Mesendoderm (in vitro differentiated cells): Measurements from ENCODE around the gene CMPK1.
"Not testable (repeated sequence)": the region's sequence is repeated elsewhere in the genome, so short reads cannot be mapped to it uniquely, and the experiment has no call there.

Experiments
- DNase-seq: peaks from one replicate; pipeline ENCODE4 v3.0.0; 2013
- H2AK5ac ChIP-seq: 2 replicates; pipeline ENCODE4 v1.6.1; 2013; ENCODE audit warnings: low read length, inconsistent platforms
- H2BK120ac ChIP-seq: 2 replicates; pipeline ENCODE4 v1.6.1; 2013; ENCODE audit warnings: low read depth, mild to moderate bottlenecking, low read length, moderate library complexity, mixed read lengths
- H2BK15ac ChIP-seq: replicated peaks from 2 replicates; pipeline ENCODE4 v1.6.1; 2013; ENCODE audit warnings: low read depth, mild to moderate bottlenecking, moderate library complexity
- H2BK5ac ChIP-seq: 2 replicates; pipeline ENCODE4 v1.6.1; 2013; ENCODE audit warnings: low read length, inconsistent platforms
- H3K18ac ChIP-seq: 2 replicates; pipeline ENCODE4 v1.6.1; 2013; ENCODE audit warnings: mild to moderate bottlenecking, low read length, mixed read lengths
- H3K23ac ChIP-seq: one replicate; pipeline ENCODE4 v1.6.1; 2013; ENCODE audit warnings: low read length
- H3K27ac ChIP-seq: 2 replicates; pipeline ENCODE4 v1.5.1; 2013; ENCODE audit warnings: low read depth, mild to moderate bottlenecking, inconsistent platforms, low read length, moderate library complexity
- H3K27me3 ChIP-seq: 2 replicates; pipeline ENCODE4 v1.6.1; 2013; ENCODE audit warnings: low read length, control low read depth, mild to moderate bottlenecking, inconsistent platforms; ENCODE audit not compliant: insufficient read depth, poor library complexity
- H3K36me3 ChIP-seq: 2 replicates; pipeline ENCODE4 v1.6.1; 2013; ENCODE audit warnings: low read length, inconsistent platforms; ENCODE audit not compliant: control insufficient read depth, insufficient read depth
- H3K4ac ChIP-seq: one replicate; pipeline ENCODE4 v1.6.1; 2013; ENCODE audit warnings: low read depth, mild to moderate bottlenecking, low read length, moderate library complexity
- H3K4me1 ChIP-seq: 2 replicates; pipeline ENCODE4 v1.6.1; 2013; ENCODE audit warnings: low read depth, low read length, inconsistent platforms; ENCODE audit not compliant: control insufficient read depth
- H3K4me2 ChIP-seq: 2 replicates; pipeline ENCODE4 v1.6.1; 2013; ENCODE audit warnings: low read length
- H3K4me3 ChIP-seq: 2 replicates; pipeline ENCODE4 v1.5.1; 2013; ENCODE audit warnings: mild to moderate bottlenecking, low read length
- H3K56ac ChIP-seq: one replicate; pipeline ENCODE4 v1.6.1; 2013; ENCODE audit warnings: low read length
- H3K79me1 ChIP-seq: 2 replicates; pipeline ENCODE4 v1.6.1; 2013; ENCODE audit warnings: low read length, inconsistent platforms
- H3K79me2 ChIP-seq: 2 replicates; pipeline ENCODE4 v1.6.1; 2013; ENCODE audit warnings: mild to moderate bottlenecking, low read length; ENCODE audit not compliant: control insufficient read depth, insufficient read depth
- H3K9ac ChIP-seq: 2 replicates; pipeline ENCODE4 v1.6.1; 2013; ENCODE audit warnings: low read length, inconsistent platforms
- H4K5ac ChIP-seq: one replicate; pipeline ENCODE4 v1.6.1; 2013; ENCODE audit warnings: low read length
- H4K8ac ChIP-seq: one replicate; pipeline ENCODE4 v1.6.1; 2013; ENCODE audit warnings: low read depth, mild to moderate bottlenecking, control low read depth, low read length, moderate library complexity
- WGBS: extraction: QIAGEN DNeasy Blood & Tissue Kit; methylation state at CpG from one replicate; pipeline ENCODE4 v1.1.7; 2013; ENCODE audit warnings: low lambda C conversion rate, missing lambda C conversion rate; ENCODE audit not compliant: insufficient coverage; ENCODE audit errors: extremely low coverage; 5-methylcytosine and 5-hydroxymethylcytosine counted together

CMPK1 gene

DNA sequence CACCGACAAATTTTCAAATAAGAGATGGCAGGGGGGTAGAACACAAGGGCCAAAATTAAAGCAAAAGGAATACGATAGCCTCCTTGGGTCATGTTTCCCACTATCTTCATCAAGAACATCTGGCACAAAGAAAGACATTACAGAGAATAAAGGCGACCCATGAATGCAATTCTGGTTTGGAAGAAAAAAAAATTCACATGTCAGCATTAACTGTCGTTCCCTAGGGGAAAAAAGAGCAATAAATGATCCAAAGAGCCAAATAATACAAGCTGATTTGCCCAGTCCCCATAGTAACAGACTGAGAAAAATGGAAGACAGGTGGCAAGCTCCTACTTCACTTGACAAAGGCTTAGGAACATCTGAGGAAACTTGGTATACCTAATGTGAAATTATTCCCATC, 24.2 kb upstream of the CMPK1 start:
- peak overlapping the region; percentile 20 for H3K9ac ChIP-seq
- DNase-seq = no peak
- peak overlapping the region; percentile 17 for H3K27ac ChIP-seq
- no peak overlapping the region for H2BK15ac ChIP-seq
- no peaks in the 10 kb centered on the region for H3K27me3 ChIP-seq
- no peak overlapping the region for H4K8ac ChIP-seq
- peak overlapping the region; percentile 58 for H3K56ac ChIP-seq
- no peaks in the 10 kb centered on the region for H3K79me1 ChIP-seq
- H3K4me2 ChIP-seq = no peak overlapping the region
- H3K4me3 ChIP-seq = no peak overlapping the region
- no CpG with 5 or more reads among the region's 4 CpGs for WGBS
- no peak overlapping the region for H3K23ac ChIP-seq
- H2AK5ac ChIP-seq = no peak overlapping the region
- no peak overlapping the region for H2BK120ac ChIP-seq
- H3K4ac ChIP-seq = no peak overlapping the region
- H4K5ac ChIP-seq = no peak overlapping the region
- peaks cover 12% of the 10 kb centered on the region for H3K4me1 ChIP-seq
- H3K36me3 ChIP-seq = peaks cover 1% of the 10 kb centered on the region
- H3K79me2 ChIP-seq = peaks cover 54% of the 10 kb centered on the region
- no peak overlapping the region for H3K18ac ChIP-seq
- no peak overlapping the region for H2BK5ac ChIP-seq

GRCh38 chr1:47313915-47314664, 19.5 kb upstream of the CMPK1 start, which contains the start of gene STIL:
Gene STIL (minus strand): TSS chr1:47314147. CDS start chr1:47310319, 3,828 bp downstream.
- Histone ChIP-seq H3K27ac (peak within 1 kb of the TSS; percentile 95), H3K4me1 (peaks cover 5% of the 10 kb centered on the region), H2AK5ac (peak within 1 kb of the TSS; percentile 3)

DNA sequence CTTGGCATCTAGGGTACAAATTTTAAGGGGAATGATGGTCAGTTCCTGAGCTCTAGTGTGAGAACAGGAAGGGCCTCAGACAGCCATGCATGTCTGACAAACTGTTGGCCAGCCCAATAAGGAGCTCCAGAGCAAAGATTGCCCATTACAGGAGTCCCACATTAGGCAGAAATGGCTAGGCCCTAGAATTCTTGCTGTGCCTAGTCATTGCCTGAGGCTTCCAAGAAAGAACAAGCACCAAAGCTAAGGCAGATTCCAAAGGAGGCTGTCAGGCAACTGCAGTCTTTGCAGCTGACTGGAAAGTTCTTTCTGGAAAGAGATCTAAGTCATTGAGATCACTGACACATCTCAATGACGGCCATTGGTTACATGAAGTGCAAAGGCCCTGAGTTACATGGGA, 15.7 kb upstream of the CMPK1 start:
- Histone ChIP-seq H2BK15ac (no peak overlapping the region), H4K5ac (no peak overlapping the region), H2AK5ac (no peak overlapping the region), H3K9ac (no peak overlapping the region), H3K56ac (no peak overlapping the region), H3K4me2 (no peak overlapping the region), H3K4ac (no peak overlapping the region), H4K8ac (no peak overlapping the region), H2BK120ac (no peak overlapping the region), H3K79me2 (peaks cover 10% of the 10 kb centered on the region), H3K18ac (no peak overlapping the region), H3K23ac (no peak overlapping the region), H3K27ac (peak overlapping the region; percentile 6), H3K79me1 (no peaks in the 10 kb centered on the region), H3K36me3 (no peaks in the 10 kb centered on the region), H2BK5ac (no peak overlapping the region), H3K4me1 (no peaks in the 10 kb centered on the region), H3K27me3 (no peaks in the 10 kb centered on the region), H3K4me3 (no peak overlapping the region)
- peak; percentile 83 for DNase-seq
- WGBS = no CpG with 5 or more reads among the region's 1 CpG

More at GRCh38 chr1:47313915-47314664, 19.5 kb upstream of the CMPK1 start, which contains the start of gene STIL:
- H3K79me1 ChIP-seq = no peaks in the 10 kb centered on the region
- H3K36me3 ChIP-seq = no peaks in the 10 kb centered on the region
- no peaks in the 10 kb centered on the region for H3K27me3 ChIP-seq
- H3K56ac ChIP-seq = peak within 1 kb of the TSS; percentile 91
- peak; percentile 100 for DNase-seq
- H3K4me2 ChIP-seq = peak within 1 kb of the TSS; percentile 37
- no CpG with 5 or more reads among the region's 54 CpGs for WGBS
- H2BK120ac ChIP-seq = no peak within 1 kb of the TSS
- no peak within 1 kb of the TSS for H4K5ac ChIP-seq
- no peak within 1 kb of the TSS for H2BK15ac ChIP-seq
- peaks cover 43% of the 10 kb centered on the region for H3K79me2 ChIP-seq
- H3K4me3 ChIP-seq = peak within 1 kb of the TSS; percentile 61
- H3K18ac ChIP-seq = peak within 1 kb of the TSS; percentile 95
- peak within 1 kb of the TSS; percentile 90 for H3K4ac ChIP-seq
- no peak within 1 kb of the TSS for H3K23ac ChIP-seq
- peak within 1 kb of the TSS; percentile 18 for H2BK5ac ChIP-seq
- H4K8ac ChIP-seq = no peak within 1 kb of the TSS
- peak within 1 kb of the TSS; percentile 84 for H3K9ac ChIP-seq

GRCh38 chr1:47319968-47320367, 13.6 kb upstream of the CMPK1 start:
- H3K9ac ChIP-seq, H3K79me2 ChIP-seq, H3K79me1 ChIP-seq, H3K4me3 ChIP-seq, H3K27ac ChIP-seq, H3K23ac ChIP-seq, H2AK5ac ChIP-seq, H3K36me3 ChIP-seq, H3K56ac ChIP-seq, H3K4ac ChIP-seq, H3K18ac ChIP-seq, H2BK120ac ChIP-seq, H3K4me2 ChIP-seq, H3K4me1 ChIP-seq, H4K8ac ChIP-seq, H4K5ac ChIP-seq, DNase-seq, H3K27me3 ChIP-seq, H2BK15ac ChIP-seq, H2BK5ac ChIP-seq: not testable (repeated sequence)
- no CpG with 5 or more reads among the region's 14 CpGs for WGBS

- H3K27me3 ChIP-seq = no peaks in the 10 kb centered on the region
- H3K9ac ChIP-seq = no peak overlapping the region
- no peak overlapping the region for H2BK5ac ChIP-seq
- no peak overlapping the region for H3K4me3 ChIP-seq
- H3K79me1 ChIP-seq = no peaks in the 10 kb centered on the region
- peak; percentile 44 for DNase-seq
- no CpG with 5 or more reads among the region's 1 CpG for WGBS
- H3K56ac ChIP-seq = no peak overlapping the region
- H2BK120ac ChIP-seq = no peak overlapping the region
- H3K4me2 ChIP-seq = no peak overlapping the region
- H3K4me1 ChIP-seq = no peaks in the 10 kb centered on the region
- no peak overlapping the region for H3K23ac ChIP-seq
- H3K18ac ChIP-seq = no peak overlapping the region
- no peak overlapping the region for H2AK5ac ChIP-seq
- H3K79me2 ChIP-seq = no peaks in the 10 kb centered on the region
- no peaks in the 10 kb centered on the region for H3K36me3 ChIP-seq
- H4K5ac ChIP-seq = no peak overlapping the region
- H3K27ac ChIP-seq = no peak overlapping the region
- no peak overlapping the region for H4K8ac ChIP-seq
- H3K4ac ChIP-seq = no peak overlapping the region
- no peak overlapping the region for H2BK15ac ChIP-seq
Observed at GRCh38 chr1:47323599-47324031, 10.0 kb upstream of the CMPK1 start.
